ENCODE data around the gene MICAL3.

The MICAL3 gene

GRCh38 chr22:17891481-17892167, 132.7 kb downstream of the MICAL3 start:
- TF ChIP-seq LEF1 (IDR thresholded peaks at IDR 0.05; ENCODE audit: borderline replicate concordance) (no peak), FOXK2 (IDR thresholded peaks at IDR 0.05) (no peak), ELF4 (IDR thresholded peaks at IDR 0.05) (no peak), ARNT (IDR thresholded peaks at IDR 0.05) (no peak), SUZ12 (IDR thresholded peaks at IDR 0.05) (no peak), PKNOX1 (IDR thresholded peaks at IDR 0.05) (no peak), HDGF (IDR thresholded peaks at IDR 0.05; ENCODE audit: borderline replicate concordance) (no peak), FOXA1 (IDR thresholded peaks at IDR 0.05) (no peak), L3MBTL2 (conservative IDR thresholded peaks at IDR 0.05) (no peak), CTBP1 (IDR thresholded peaks at IDR 0.05; ENCODE audit: borderline replicate concordance) (no peak), TARDBP (IDR thresholded peaks at IDR 0.05) (no peak), SP1 (IDR thresholded peaks at IDR 0.05) (no peak)
- CTCF ChIA-PET = interaction anchor here (0.9 to 2.1 kb wide), 7 partner anchors 8 to 63 kb away, joined by 3 to 10 read pairs (median 3); no protein-coding TSS in a partner anchor
- DNase-seq (ENCODE audit: extremely low spot score) = peak; percentile 48
- POLR2A ChIA-PET = no interaction called here

GRCh38 chr22:17890892-17891291, 133.5 kb downstream of the MICAL3 start:
- ChIA-PET CTCF (interaction anchor here (0.6 to 2.1 kb wide), 3 partner anchors 61 to 185 kb away, joined by 3 to 10 read pairs (median 4); no protein-coding TSS in a partner anchor), POLR2A (no interaction called here)
- DNase-seq (ENCODE audit: extremely low spot score) = no peak
- TF ChIP-seq ARNT (IDR thresholded peaks at IDR 0.05) (no peak), CTBP1 (IDR thresholded peaks at IDR 0.05; ENCODE audit: borderline replicate concordance) (no peak), ZNF384 (IDR thresholded peaks at IDR 0.05) (no peak), FOXK2 (IDR thresholded peaks at IDR 0.05) (no peak), L3MBTL2 (conservative IDR thresholded peaks at IDR 0.05) (no peak), LEF1 (IDR thresholded peaks at IDR 0.05; ENCODE audit: borderline replicate concordance) (no peak), BHLHE40 (IDR thresholded peaks at IDR 0.05; ENCODE audit: borderline replicate concordance) (no peak), SP1 (IDR thresholded peaks at IDR 0.05) (no peak), HDGF (IDR thresholded peaks at IDR 0.05; ENCODE audit: borderline replicate concordance) (no peak), TARDBP (IDR thresholded peaks at IDR 0.05) (no peak), PKNOX1 (IDR thresholded peaks at IDR 0.05) (no peak), FOXA1 (IDR thresholded peaks at IDR 0.05) (no peak), FOXM1 (IDR thresholded peaks at IDR 0.05; ENCODE audit: borderline replicate concordance) (no peak), SUZ12 (IDR thresholded peaks at IDR 0.05) (no peak), ELF4 (IDR thresholded peaks at IDR 0.05) (no peak)

GRCh38 chr22:17890245-17890671, 134.1 kb downstream of the MICAL3 start:
- ChIA-PET CTCF (interaction anchor here (1.0 to 2.0 kb wide), 3 partner anchors 20 to 186 kb away, joined by 4 to 8 read pairs (median 4); no protein-coding TSS in a partner anchor), POLR2A (no interaction called here)
- TF ChIP-seq CTBP1 (IDR thresholded peaks at IDR 0.05; ENCODE audit: borderline replicate concordance) = no peak
- no peak for TF ChIP-seq PKNOX1 (IDR thresholded peaks at IDR 0.05)
- TF ChIP-seq FOXK2 (IDR thresholded peaks at IDR 0.05) = no peak
- no peak for TF ChIP-seq TARDBP (IDR thresholded peaks at IDR 0.05)
- no peak for TF ChIP-seq ELF4 (IDR thresholded peaks at IDR 0.05)
- no peak for DNase-seq (ENCODE audit: extremely low spot score)

GRCh38 chr22:17888855-17889254, 135.5 kb downstream of the MICAL3 start:
- TF ChIP-seq ELF4 (IDR thresholded peaks at IDR 0.05) = no peak
- no peak for TF ChIP-seq LEF1 (IDR thresholded peaks at IDR 0.05; ENCODE audit: borderline replicate concordance)
- TF ChIP-seq L3MBTL2 (conservative IDR thresholded peaks at IDR 0.05) = no peak
- TF ChIP-seq FOXM1 (IDR thresholded peaks at IDR 0.05; ENCODE audit: borderline replicate concordance) = no peak
- TF ChIP-seq ARNT (IDR thresholded peaks at IDR 0.05) = no peak
- TF ChIP-seq HDGF (IDR thresholded peaks at IDR 0.05; ENCODE audit: borderline replicate concordance) = no peak
- no peak for TF ChIP-seq TARDBP (IDR thresholded peaks at IDR 0.05)
- TF ChIP-seq FOXK2 (IDR thresholded peaks at IDR 0.05) = no peak
- no peak for TF ChIP-seq PKNOX1 (IDR thresholded peaks at IDR 0.05)
- TF ChIP-seq SUZ12 (IDR thresholded peaks at IDR 0.05) = no peak
- no peak for TF ChIP-seq SP1 (IDR thresholded peaks at IDR 0.05)
- TF ChIP-seq FOXA1 (IDR thresholded peaks at IDR 0.05) = no peak
- TF ChIP-seq CTBP1 (IDR thresholded peaks at IDR 0.05; ENCODE audit: borderline replicate concordance) = no peak
- no peak for TF ChIP-seq ZNF384 (IDR thresholded peaks at IDR 0.05)
- TF ChIP-seq NFRKB (IDR thresholded peaks at IDR 0.05) = no peak
- no peak for TF ChIP-seq BHLHE40 (IDR thresholded peaks at IDR 0.05; ENCODE audit: borderline replicate concordance)
- peak; percentile 66 for DNase-seq (ENCODE audit: extremely low spot score)
- POLR2A ChIA-PET = no interaction called here
- CTCF ChIA-PET = interaction anchor here (1.3 to 2.0 kb wide), 4 partner anchors 12 to 187 kb away, joined by 4 to 8 read pairs (median 5); no protein-coding TSS in a partner anchor

GRCh38 chr22:17888439-17888838, 135.9 kb downstream of the MICAL3 start:
- POLR2A ChIA-PET = no interaction called here
- CTCF ChIA-PET = interaction anchor here (1.3 to 2.0 kb wide), 4 partner anchors 12 to 188 kb away, joined by 4 to 8 read pairs (median 5); no protein-coding TSS in a partner anchor

More at GRCh38 chr22:17888439-17888838, 135.9 kb downstream of the MICAL3 start:
- no peak for DNase-seq (ENCODE audit: extremely low spot score)
- no peak for TF ChIP-seq LEF1 (IDR thresholded peaks at IDR 0.05; ENCODE audit: borderline replicate concordance)
- no peak for TF ChIP-seq BHLHE40 (IDR thresholded peaks at IDR 0.05; ENCODE audit: borderline replicate concordance)
- no peak for TF ChIP-seq SUZ12 (IDR thresholded peaks at IDR 0.05)
- no peak for TF ChIP-seq TARDBP (IDR thresholded peaks at IDR 0.05)
- no peak for TF ChIP-seq PKNOX1 (IDR thresholded peaks at IDR 0.05)
- TF ChIP-seq FOXA1 (IDR thresholded peaks at IDR 0.05) = no peak
- no peak for TF ChIP-seq CTBP1 (IDR thresholded peaks at IDR 0.05; ENCODE audit: borderline replicate concordance)
- TF ChIP-seq L3MBTL2 (conservative IDR thresholded peaks at IDR 0.05) = no peak
- no peak for TF ChIP-seq NFRKB (IDR thresholded peaks at IDR 0.05)
- no peak for TF ChIP-seq ELF4 (IDR thresholded peaks at IDR 0.05)
- no peak for TF ChIP-seq FOXK2 (IDR thresholded peaks at IDR 0.05)
- TF ChIP-seq ZNF384 (IDR thresholded peaks at IDR 0.05) = no peak
- TF ChIP-seq FOXM1 (IDR thresholded peaks at IDR 0.05; ENCODE audit: borderline replicate concordance) = no peak
